COLO829 (cell line): ENCODE data around the gene APOC1.
"Not testable (repeated sequence)": the region's sequence is repeated elsewhere in the genome, so short reads cannot be mapped to it uniquely, and the experiment has no call there.

Experiments used
- DNase-seq: peaks from one replicate; pipeline ENCODE4 v3.0.0; 2012; ENCODE audit warnings: low spot score

APOC1 gene

DNA sequence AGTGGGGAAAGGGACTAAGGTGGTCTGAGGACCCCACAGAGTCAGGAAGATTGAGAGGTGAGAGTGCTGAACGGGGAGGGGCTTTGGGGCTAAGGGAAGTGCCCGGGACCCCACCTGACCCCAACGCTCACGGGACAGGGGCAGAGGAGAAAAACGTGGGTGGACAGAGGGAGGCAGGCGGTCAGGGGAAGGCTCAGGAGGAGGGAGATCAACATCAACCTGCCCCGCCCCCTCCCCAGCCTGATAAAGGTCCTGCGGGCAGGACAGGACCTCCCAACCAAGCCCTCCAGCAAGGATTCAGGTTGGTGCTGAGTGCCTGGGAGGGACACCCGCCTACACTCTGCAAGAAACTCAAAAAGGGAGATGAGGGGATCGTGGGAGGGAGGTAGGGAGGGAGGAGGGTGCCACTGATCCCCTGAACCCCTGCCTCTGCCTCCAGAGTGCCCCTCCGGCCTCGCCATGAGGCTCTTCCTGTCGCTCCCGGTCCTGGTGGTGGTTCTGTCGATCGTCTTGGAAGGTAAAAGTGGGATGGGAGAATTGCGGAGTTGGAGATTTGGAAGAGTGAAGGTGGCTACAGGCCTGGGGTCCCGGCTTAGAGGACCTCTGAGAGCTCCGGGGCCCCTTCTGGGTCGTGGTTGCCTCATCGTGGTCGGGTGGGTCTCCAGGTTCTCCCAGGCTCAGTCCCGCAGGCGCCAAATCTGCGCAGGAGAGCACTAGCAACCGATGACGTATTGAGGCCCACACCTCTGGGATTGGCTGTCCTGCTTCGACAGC lies at the start of gene APOC1:
APOC1 (plus strand) TSS at position 176 of the 774 bp plus-strand sequence; CDS start at position 460, 284 bp downstream.
- peak; percentile 92 for DNase-seq

- DNase-seq = no peak
These were observed 49.1 kb upstream of the APOC1 start for GRCh38 chr19:44865196-44865767.

- no peak for DNase-seq
These were observed 47.7 kb upstream of the APOC1 start for GRCh38 chr19:44866664-44867063.

DNA sequence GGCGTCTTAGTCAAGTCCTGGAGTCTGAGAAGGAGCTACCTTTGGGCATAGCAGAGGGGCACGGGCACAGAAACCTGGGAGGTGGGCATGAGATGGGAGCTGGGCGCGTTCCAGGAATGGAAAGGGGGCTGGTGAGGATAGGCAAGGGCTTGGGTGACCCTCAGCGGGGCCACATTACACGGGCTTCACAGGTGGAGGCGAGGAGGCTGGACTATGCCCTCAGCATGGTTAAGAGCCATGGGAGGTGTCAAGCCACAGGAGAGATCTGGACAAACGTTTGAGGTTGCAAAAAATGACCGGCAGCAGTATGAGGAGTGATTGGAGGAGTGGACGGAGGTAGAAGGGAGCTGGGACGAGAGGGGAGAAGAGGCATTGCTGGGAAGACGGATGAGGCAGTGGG lies 46.8 kb upstream of the APOC1 start:
- no peak for DNase-seq

DNA sequence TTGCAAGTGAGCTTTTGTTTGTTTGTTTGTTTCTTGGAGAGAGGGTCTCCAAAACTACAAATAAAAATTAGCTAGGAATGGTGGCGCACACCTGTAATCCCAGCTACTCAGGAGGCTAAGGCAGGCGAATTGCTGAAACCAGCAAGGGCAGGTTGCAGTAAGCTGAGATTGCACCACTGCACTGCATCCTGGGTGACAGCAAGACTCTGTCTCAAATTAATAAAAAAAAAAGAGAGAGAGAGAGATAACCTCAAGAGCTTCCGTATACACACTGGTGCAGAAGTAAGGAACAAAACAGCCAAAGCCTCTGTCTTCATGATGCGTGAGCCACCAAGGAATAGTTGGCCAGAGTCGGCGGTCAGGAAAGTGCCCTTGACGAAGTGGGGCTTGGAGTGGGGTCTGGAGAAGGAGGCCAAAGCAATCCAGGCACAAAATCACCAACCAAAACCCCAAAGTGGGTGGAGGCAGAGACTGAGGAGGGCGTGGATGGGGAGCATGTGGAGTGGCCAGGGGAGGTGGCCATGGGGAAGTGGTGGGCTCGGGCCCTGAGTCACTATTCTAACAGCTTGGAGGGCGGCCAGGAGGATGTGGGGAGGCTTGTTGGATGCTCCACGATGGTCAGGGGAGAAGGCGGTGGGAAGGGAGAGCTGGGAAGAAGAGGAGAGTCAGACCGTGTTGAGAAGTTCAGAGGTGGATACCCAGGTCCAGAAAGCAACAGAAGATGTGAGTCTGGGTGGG lies 44.5 kb upstream of the APOC1 start:
- no peak for DNase-seq

DNA sequence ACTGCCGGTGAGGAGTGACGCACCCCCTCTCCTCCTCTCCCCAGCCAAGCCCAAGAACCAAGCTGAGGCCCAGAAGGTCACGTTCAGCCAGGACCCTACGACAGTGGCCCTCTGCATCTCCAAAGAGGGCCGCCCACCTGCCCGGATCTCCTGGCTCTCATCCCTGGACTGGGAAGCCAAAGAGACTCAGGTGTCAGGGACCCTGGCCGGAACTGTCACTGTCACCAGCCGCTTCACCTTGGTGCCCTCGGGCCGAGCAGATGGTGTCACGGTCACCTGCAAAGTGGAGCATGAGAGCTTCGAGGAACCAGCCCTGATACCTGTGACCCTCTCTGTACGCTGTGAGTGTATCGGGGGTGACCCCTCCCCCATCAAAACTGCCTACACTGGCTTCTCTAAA lies 42.6 kb upstream of the APOC1 start:
- DNase-seq = no peak

DNA sequence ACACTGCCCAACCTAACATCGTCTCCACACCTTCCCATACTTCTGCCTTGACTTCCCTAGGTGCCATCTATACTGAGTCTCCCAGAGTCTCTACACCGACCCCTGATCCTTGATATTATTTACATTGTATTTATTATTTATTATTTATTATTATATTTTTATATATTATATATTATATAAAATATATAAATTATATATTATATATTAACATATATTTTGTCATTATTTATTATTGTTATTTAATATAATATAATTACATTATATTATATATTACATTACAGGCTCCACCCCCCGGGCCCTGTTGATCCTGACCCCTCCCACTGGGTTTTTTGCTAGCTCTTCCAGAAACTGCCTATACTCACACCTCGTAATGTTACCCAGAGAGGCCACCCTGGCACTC lies 41.7 kb upstream of the APOC1 start:
- DNase-seq = no peak

DNA sequence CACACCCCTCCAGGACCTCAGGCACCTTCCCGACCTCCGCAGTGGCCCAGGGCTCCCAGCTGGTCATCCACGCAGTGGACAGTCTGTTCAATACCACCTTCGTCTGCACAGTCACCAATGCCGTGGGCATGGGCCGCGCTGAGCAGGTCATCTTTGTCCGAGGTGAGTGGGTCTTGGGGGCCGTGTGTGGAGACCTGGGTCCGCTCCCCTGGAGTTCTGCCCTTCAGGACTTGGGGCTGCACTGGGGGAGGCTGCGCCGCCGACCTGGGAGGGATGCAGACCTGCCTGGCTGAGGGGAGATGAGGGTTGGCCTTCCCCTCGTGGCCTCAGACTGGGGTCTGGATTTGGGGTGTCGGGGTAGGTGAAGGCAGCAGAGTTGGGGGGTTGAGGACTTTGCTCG lies 40.1 kb upstream of the APOC1 start:
- DNase-seq = no peak

DNA sequence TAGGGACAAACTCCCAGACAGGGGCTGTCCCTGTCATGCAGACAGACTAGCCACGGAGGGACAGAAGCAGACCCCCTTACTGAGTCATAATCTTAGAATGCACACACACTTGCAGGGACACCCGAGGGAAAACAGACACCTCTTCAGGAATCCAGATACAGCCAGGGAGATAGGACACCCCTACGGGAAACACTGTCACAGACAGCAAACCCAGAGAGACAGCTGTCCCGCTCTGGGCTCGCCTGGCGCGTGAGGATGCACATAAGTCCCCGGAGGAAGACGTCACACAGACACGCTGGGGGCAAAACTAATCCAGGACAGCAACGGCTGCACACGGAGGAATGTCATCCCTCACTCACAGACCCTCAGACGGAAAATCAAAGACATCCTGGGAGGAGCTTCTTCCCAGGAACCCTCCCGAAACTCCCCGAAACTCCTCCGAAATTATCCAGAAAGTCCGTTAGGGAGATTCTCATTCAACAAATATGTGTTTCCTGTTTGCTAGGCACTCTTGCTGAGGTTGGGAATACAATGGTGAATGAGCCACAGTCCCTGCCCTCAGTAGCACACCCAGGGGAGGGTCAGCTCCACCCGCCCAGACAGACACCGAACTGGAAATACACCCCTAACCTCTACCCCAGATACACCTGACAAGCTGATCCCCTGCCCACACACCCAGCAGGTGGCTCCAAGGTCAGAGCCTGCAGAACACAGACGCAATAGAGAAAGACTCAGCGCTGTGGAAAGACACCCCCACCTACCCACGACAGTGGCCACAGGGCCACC lies 38.5 kb upstream of the APOC1 start:
- no peak for DNase-seq

- no peak for DNase-seq
These were observed 37.4 kb upstream of the APOC1 start for GRCh38 chr19:44876930-44877535.

- DNase-seq = no peak
These were observed 36.1 kb upstream of the APOC1 start for GRCh38 chr19:44878120-44878865.

DNA sequence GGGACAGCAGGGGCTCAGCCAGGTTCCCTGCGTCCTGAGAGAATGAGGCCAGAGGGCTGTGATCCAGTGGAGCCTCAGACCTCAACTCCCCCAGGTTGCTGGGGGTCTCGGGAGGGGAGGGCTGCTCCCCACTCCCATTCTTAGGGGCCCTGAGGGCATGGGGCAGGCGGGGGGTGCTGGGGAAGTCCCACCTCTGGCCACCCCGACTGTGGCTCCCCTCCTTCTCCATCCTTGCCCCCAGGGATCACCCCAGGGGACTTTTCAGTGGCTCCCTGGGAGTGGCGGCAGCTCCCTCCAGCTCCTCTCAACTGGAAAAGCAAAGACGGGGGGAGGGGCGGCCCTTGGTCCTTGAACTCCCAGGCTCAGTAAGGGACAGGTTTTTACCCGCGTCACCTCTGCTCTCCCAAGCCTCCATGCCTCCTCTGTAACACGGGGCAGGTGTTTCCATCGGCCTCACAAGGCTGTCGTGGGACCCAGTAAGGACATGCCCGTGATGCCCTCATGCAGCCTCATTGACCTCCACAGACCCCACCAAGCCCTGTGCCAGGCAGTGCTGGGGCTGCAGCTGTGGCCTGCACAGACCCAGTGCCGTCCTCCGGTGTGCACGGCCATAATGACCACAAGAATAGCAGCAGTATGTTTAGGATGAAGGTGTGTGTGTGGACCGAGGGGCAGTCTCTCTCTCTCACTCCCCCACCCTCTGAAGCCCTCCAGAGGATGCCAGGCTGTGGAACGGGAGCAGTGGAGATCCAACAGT lies 34.9 kb upstream of the APOC1 start:
- DNase-seq = no peak

- DNase-seq = no peak
These were observed 32.3 kb upstream of the APOC1 start for GRCh38 chr19:44882063-44882462.

- not testable (repeated sequence) for DNase-seq
These were observed 31.6 kb upstream of the APOC1 start for GRCh38 chr19:44882619-44883397.

DNA sequence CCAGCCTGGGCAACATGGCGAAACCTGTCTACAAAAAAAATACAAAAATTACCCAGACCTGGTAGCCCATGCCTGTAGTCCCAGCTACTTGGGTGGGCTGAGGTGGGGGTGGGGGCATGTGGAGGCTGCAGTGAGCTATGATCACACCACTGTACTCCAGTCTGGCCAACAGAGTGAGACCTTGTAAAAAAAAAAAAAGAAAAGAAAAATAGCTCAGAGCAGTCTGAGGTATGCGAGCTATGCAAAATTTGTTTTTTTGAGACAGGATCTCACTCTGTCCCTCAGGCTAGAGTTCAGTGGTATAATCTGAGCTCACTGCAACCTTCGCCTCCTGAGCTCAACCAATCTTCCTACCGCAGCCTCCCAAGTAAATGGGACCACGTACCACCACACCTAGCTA lies 30.5 kb upstream of the APOC1 start:
- no peak for DNase-seq

GRCh38 chr19:44884566-44884965 lies 29.8 kb upstream of the APOC1 start:
- DNase-seq = no peak

- DNase-seq = no peak
These were observed 28.3 kb upstream of the APOC1 start for GRCh38 chr19:44886141-44886540.

DNA sequence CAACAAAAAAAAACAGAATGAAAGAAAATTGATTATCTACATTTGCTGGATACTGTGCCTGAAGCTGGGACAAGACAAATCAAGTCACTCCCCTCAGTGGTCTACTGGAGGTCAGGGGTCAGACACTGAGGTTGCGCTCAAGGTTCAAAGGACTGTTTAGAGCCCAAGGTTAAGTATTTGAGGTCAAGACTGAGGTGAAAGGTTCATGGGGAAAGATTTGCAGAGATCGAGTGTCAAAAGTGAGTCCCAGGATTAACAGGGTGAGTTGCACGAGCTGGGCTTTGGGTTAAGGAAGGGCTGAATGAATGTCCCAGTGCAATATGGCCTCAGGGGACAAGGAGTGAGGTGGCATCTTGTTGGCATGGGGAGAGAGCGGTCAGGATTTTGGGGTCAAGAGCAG lies 26.8 kb upstream of the APOC1 start:
- no peak for DNase-seq

- not testable (repeated sequence) for DNase-seq
These were observed 26.1 kb upstream of the APOC1 start for GRCh38 chr19:44888335-44888734.
